GM04503 (cell line): ENCODE measurements around the gene FGD3.
"Not testable (repeated sequence)": the region's sequence is repeated elsewhere in the genome, so short reads cannot be mapped to it uniquely, and the experiment has no call there.

Experiments
- DNase-seq: peaks from one replicate; pipeline ENCODE4 v3.0.0-alpha.2; 2012; ENCODE audit warnings: low read depth

FGD3 gene

GRCh38 chr9:92974761-92975755 is 27.7 kb downstream of the FGD3 start:
- DNase-seq: no peak

GRCh38 chr9:92976431-92976830 is 29.1 kb downstream of the FGD3 start:
- DNase-seq: no peak

GRCh38 chr9:92977279-92977678 is 30.0 kb downstream of the FGD3 start:
- DNase-seq: no peak

- no peak for DNase-seq
These were observed 31.1 kb downstream of the FGD3 start for GRCh38 chr9:92978345-92978875.

- DNase-seq: no peak
These were observed 32.1 kb downstream of the FGD3 start for GRCh38 chr9:92979283-92980056.

GRCh38 chr9:92980085-92980745 is 32.9 kb downstream of the FGD3 start:
- DNase-seq: no peak

- DNase-seq: no peak
These were observed 34.8 kb downstream of the FGD3 start for GRCh38 chr9:92982130-92982529.

GRCh38 chr9:92983984-92984589 is 36.8 kb downstream of the FGD3 start:
- DNase-seq: no peak

GRCh38 chr9:92984976-92985375 is 37.7 kb downstream of the FGD3 start:
- DNase-seq: no peak

- no peak for DNase-seq
These were observed 39.1 kb downstream of the FGD3 start for GRCh38 chr9:92986176-92987119.

GRCh38 chr9:92988215-92988768 is 41.0 kb downstream of the FGD3 start:
- no peak for DNase-seq

GRCh38 chr9:92989561-92989960 is 42.2 kb downstream of the FGD3 start:
- no peak for DNase-seq

- DNase-seq: no peak
These were observed 43.1 kb downstream of the FGD3 start for GRCh38 chr9:92990461-92990860.

- DNase-seq: no peak
These were observed 45.2 kb downstream of the FGD3 start for GRCh38 chr9:92992549-92992948.

- DNase-seq: not testable (repeated sequence)
These were observed 51.5 kb downstream of the FGD3 start for GRCh38 chr9:92998871-92999270.

- no peak for DNase-seq
These were observed 53.7 kb downstream of the FGD3 start for GRCh38 chr9:93001031-93001430.

- DNase-seq: no peak
These were observed 55.4 kb downstream of the FGD3 start for GRCh38 chr9:93002700-93003099.

GRCh38 chr9:93003552-93004407 is 56.5 kb downstream of the FGD3 start:
- DNase-seq: no peak

GRCh38 chr9:93004561-93004960 is 57.2 kb downstream of the FGD3 start:
- no peak for DNase-seq
